ENCODE data around the gene GNG7.

The GNG7 gene

GRCh38 chr19:2500841-2501261, 201.6 kb downstream of the GNG7 start:
- DNase-seq (no peak), ATAC-seq (ENCODE audit: insufficient read depth, low read depth) (no peak)
- Histone ChIP-seq H3K36me3 (ENCODE audit: insufficient read depth, low read length) (no peaks in the 10 kb centered on the region), H3K9ac (ENCODE audit: low read depth, low read length) (no peak overlapping the region), H3K27ac (ENCODE audit: low read length) (no peak overlapping the region), H3K4me3 (ENCODE audit: low read depth in 1 of 2, low read length in 2 of 2) (no peak overlapping the region), H3K4me2 (ENCODE audit: insufficient read depth, low read length) (no peak overlapping the region), H3K79me2 (ENCODE audit: insufficient read depth, low read length) (no peaks in the 10 kb centered on the region), H4K20me1 (ENCODE audit: insufficient read depth, low read length) (no peaks in the 10 kb centered on the region), H3K27me3 (ENCODE audit: insufficient read depth, low read length, poor library complexity) (no peaks in the 10 kb centered on the region), H3K9me3 (ENCODE audit: insufficient read depth, low read length, severe bottlenecking) (no peaks in the 10 kb centered on the region), H3K4me1 (ENCODE audit: insufficient read depth, low read length) (no peaks in the 10 kb centered on the region), H2AFZ (ENCODE audit: low read depth, low read length) (no peak overlapping the region)
- no peak for TF ChIP-seq CTCF (IDR thresholded peaks at IDR 0.05; ENCODE audit: borderline replicate concordance, extremely low read depth, low read length, poor library complexity, severe bottlenecking)
- no peak for TF ChIP-seq EZH2 (IDR thresholded peaks at IDR 0.05; ENCODE audit: borderline replicate concordance, low read depth, low read length, severe bottlenecking)

DNA sequence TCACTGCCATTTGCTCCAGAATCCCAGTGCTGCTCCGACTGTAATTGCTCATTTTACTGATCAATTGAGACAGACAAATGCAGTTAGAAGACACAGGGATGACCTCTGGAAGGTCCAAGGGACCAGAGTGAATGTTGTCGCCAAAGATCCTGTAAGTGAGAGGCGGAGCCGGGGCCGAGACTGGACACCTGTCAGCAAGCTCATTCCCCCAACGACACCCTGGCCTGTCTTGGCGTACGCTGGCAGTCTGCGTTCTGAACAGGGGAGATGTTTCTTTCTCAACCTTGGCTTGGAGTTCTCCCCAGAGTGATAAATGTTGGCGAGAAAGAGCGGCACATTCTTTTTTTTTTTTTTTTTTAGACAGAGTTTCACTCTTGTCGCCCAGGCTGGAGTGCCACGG, 202.3 kb downstream of the GNG7 start:
- H2AFZ ChIP-seq (ENCODE audit: low read depth, low read length), result no peak overlapping the region
- no peak overlapping the region for H3K27ac ChIP-seq (ENCODE audit: low read length)
- no peak for DNase-seq
- no peaks in the 10 kb centered on the region for H3K36me3 ChIP-seq (ENCODE audit: insufficient read depth, low read length)
- no peaks in the 10 kb centered on the region for H3K27me3 ChIP-seq (ENCODE audit: insufficient read depth, low read length, poor library complexity)
- no peaks in the 10 kb centered on the region for H3K9me3 ChIP-seq (ENCODE audit: insufficient read depth, low read length, severe bottlenecking)
- H3K4me2 ChIP-seq (ENCODE audit: insufficient read depth, low read length), result no peak overlapping the region
- H4K20me1 ChIP-seq (ENCODE audit: insufficient read depth, low read length), result no peaks in the 10 kb centered on the region
- no peak for ATAC-seq (ENCODE audit: insufficient read depth, low read depth)
- H3K9ac ChIP-seq (ENCODE audit: low read depth, low read length), result no peak overlapping the region
- no peaks in the 10 kb centered on the region for H3K4me1 ChIP-seq (ENCODE audit: insufficient read depth, low read length)
- TF ChIP-seq CTCF (IDR thresholded peaks at IDR 0.05; ENCODE audit: borderline replicate concordance, extremely low read depth, low read length, poor library complexity, severe bottlenecking) (no peak), EZH2 (IDR thresholded peaks at IDR 0.05; ENCODE audit: borderline replicate concordance, low read depth, low read length, severe bottlenecking) (no peak)
- H3K4me3 ChIP-seq (ENCODE audit: low read depth in 1 of 2, low read length in 2 of 2), result no peak overlapping the region
- H3K79me2 ChIP-seq (ENCODE audit: insufficient read depth, low read length), result no peaks in the 10 kb centered on the region

GRCh38 chr19:2497186-2497585, 205.3 kb downstream of the GNG7 start:
- DNase-seq, result no peak
- no peaks in the 10 kb centered on the region for H3K9me3 ChIP-seq (ENCODE audit: insufficient read depth, low read length, severe bottlenecking)
- ATAC-seq (ENCODE audit: insufficient read depth, low read depth), result no peak

More at GRCh38 chr19:2497186-2497585, 205.3 kb downstream of the GNG7 start:
- Histone ChIP-seq H3K4me1 (ENCODE audit: insufficient read depth, low read length) (no peaks in the 10 kb centered on the region), H2AFZ (ENCODE audit: low read depth, low read length) (no peak overlapping the region), H3K4me2 (ENCODE audit: insufficient read depth, low read length) (no peak overlapping the region), H3K4me3 (ENCODE audit: low read depth in 1 of 2, low read length in 2 of 2) (no peak overlapping the region), H3K9ac (ENCODE audit: low read depth, low read length) (no peak overlapping the region), H3K36me3 (ENCODE audit: insufficient read depth, low read length) (no peaks in the 10 kb centered on the region), H4K20me1 (ENCODE audit: insufficient read depth, low read length) (no peaks in the 10 kb centered on the region), H3K27me3 (ENCODE audit: insufficient read depth, low read length, poor library complexity) (no peaks in the 10 kb centered on the region), H3K27ac (ENCODE audit: low read length) (no peak overlapping the region), H3K79me2 (ENCODE audit: insufficient read depth, low read length) (no peaks in the 10 kb centered on the region)
- TF ChIP-seq CTCF (IDR thresholded peaks at IDR 0.05; ENCODE audit: borderline replicate concordance, extremely low read depth, low read length, poor library complexity, severe bottlenecking) (no peak), EZH2 (IDR thresholded peaks at IDR 0.05; ENCODE audit: borderline replicate concordance, low read depth, low read length, severe bottlenecking) (no peak)
